CD4-positive, alpha-beta T cell treated with Interleukin-2 at 100 ng/mL for 4 hours (primary cell): ENCODE data around the gene TP53TG3.
"Not testable (repeated sequence)": the region's sequence is repeated elsewhere in the genome, so short reads cannot be mapped to it uniquely, and the experiment has no call there.

Experiments
- DNase-seq: peaks from one replicate; pipeline ENCODE4 v3.0.0-alpha.2; 2020; ENCODE audit warnings: low spot score

The TP53TG3 gene

GRCh38 chr16:32676065-32676464, at the start of gene TP53TG3:
TP53TG3 (minus strand) TSS chr16:32676165; CDS start chr16:32676097, 68 bp downstream.
- DNase-seq, result not testable (repeated sequence)

GRCh38 chr16:32650876-32651275, 25.1 kb downstream of the TP53TG3 start:
- DNase-seq, result not testable (repeated sequence)

- DNase-seq, result not testable (repeated sequence)
Measured at GRCh38 chr16:32647562-32647961, 28.4 kb downstream of the TP53TG3 start.

GRCh38 chr16:32646780-32647179, 29.2 kb downstream of the TP53TG3 start:
- not testable (repeated sequence) for DNase-seq

GRCh38 chr16:32646177-32646576, 29.8 kb downstream of the TP53TG3 start:
- DNase-seq, result not testable (repeated sequence)

GRCh38 chr16:32645278-32645908, 30.6 kb downstream of the TP53TG3 start:
- not testable (repeated sequence) for DNase-seq

GRCh38 chr16:32644715-32645114, 31.2 kb downstream of the TP53TG3 start:
- DNase-seq, result not testable (repeated sequence)

GRCh38 chr16:32637614-32638013, 38.4 kb downstream of the TP53TG3 start:
- DNase-seq, result not testable (repeated sequence)

GRCh38 chr16:32632096-32632495, 43.9 kb downstream of the TP53TG3 start:
- DNase-seq, result not testable (repeated sequence)
